Hematopoietic multipotent progenitor cell treated with erythropoietin and hydrocortisone succinate and interleukin-3 and kit ligand, for 15 days (in vitro differentiated cells): ENCODE data around the gene CEP131.
"Not testable (repeated sequence)": the region's sequence is repeated elsewhere in the genome, so short reads cannot be mapped to it uniquely, and the experiment has no call there.

ENCODE experiments used
- DNase-seq: peaks from one replicate; pipeline ENCODE4 v3.0.0-alpha.2; 2015; ENCODE audit warnings: low spot score

Gene CEP131

GRCh38 chr17:81165246-81166032 is 57.3 kb downstream of the CEP131 start, which contains the start of gene PVALEF:
Gene PVALEF, plus strand, starts transcription at chr17:81165507. Its CDS starts 15,720 bp downstream, at chr17:81181227.
- no peak for DNase-seq

GRCh38 chr17:81164371-81165245 is 58.2 kb downstream of the CEP131 start:
- no peak for DNase-seq

- DNase-seq, result no peak
These were observed 58.9 kb downstream of the CEP131 start for GRCh38 chr17:81163703-81164370.

DNA sequence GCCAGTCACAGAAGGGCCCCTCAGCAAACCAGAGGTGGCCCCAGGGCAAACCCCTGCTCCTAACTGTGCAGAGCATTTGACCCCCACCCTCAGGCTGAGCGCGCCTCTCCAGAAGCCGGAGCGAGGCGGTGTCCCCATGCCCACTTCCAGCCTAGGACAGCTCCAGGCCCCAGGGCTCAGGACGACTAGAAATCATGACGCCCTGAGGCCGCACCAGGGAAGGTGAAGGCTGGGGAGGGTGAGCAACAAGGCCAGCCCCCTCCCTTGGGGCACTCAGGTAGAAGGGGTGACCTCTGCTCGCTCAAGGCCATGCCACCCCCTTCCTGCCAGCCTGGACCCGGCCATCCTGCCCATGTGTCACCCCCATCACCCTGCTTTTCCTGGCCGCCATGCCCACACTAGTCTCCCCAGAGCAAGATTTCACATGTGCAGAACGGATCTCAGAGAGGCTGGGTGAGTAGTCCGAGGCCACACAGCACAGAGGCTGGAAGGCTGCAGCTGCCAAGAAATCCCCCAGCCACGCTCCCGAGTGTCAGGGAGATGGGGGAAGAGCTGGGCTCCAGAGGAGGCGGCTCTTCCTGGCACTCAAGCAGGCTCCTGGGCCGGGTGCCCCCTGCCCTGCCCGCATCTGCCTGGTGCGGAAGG is 59.6 kb downstream of the CEP131 start:
- DNase-seq, result no peak

DNA sequence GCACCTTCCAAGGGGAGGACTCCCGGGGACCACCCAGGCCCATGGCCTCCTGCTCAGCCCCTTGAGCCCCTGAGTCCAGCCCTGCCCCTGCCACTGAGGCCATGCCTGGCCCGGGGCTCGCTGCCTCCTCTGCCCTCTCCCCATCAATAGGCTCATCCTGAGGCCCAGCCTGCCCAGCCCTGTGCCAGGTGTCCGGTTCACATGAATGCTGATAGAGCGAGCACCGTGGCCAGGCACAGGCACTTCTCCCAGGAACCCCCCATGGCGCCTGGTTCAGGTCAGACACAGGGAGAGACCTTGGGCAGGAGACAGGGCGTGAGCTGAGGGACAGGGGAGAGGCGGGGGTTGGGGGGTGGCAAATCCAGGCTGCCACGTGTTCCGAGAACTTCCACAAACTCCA is 60.3 kb downstream of the CEP131 start:
- DNase-seq, result no peak

GRCh38 chr17:81161972-81162371 is 60.8 kb downstream of the CEP131 start:
- no peak for DNase-seq

DNA sequence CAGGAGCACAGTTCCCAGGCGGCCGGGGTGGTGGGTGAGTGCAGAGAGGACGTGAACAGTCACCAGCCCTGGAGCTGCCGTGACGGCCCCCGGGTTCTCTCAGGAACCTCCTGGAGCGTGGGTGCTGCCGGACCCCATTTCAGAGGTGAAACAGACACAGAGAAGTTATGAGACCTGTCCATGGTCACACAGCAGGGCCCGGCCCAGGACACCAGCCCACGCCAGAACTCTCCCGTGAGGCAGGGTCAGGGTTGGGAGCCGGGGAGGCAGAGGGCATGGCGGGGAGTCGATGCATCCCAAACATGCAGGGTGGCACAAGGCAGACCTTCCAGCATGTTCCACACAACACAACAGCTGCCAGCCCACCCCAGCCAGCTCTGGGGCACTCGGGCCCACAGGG is 61.2 kb downstream of the CEP131 start:
- DNase-seq, result no peak

DNA sequence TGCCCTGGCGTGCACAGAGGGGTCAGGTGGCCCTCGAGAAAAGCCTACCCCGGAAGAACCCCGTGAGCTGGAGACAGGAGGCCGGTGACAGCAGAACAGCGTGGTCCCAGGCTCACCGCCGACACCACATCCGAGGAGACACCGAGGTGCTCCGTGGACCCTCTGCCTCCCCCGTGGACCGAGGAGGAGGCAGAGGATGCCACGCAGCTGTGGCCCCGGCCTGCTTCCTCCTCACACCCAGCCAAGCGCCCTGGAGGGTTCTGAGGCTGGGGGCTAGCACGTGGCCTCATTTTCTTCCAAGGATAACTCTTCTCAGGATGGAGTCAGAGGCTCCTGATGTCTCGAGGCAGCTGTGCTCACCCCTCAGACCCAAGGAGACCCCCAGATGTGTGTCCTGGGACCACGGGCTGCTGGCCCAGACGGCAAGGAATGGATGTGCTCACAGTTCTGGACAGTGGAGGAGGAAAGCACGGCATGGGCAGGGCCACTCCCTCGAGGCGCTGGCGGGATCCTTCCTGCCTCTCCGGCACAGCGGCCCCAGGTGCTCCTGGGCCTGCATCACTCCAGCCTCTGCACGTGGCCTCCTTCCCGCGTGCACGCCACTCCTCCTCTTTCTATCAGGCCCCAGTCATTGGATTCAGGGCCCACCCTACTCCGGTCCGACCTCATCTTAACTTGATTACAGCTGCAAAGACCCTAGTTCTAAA is 61.9 kb downstream of the CEP131 start:
- DNase-seq, result no peak

DNA sequence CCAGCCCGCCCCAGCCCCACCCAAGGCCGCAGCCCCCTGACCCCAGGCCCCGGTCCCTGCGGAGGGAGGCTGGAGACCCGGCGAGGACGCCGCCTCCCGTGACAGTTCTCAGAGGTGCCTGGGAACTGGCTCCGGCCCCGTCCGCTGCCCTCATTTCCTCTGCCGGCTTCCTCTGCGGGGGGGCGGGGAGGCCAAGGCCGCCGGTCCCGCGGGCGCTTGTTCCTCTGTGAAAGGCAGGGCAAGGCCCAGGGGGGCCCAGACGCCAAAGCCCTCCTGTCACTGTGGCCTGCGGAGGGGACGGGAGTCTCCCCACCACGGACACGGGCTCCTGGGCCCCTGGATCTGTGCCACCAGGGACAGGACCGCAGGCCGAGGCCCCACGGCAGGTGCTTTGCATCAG is 62.5 kb downstream of the CEP131 start:
- no peak for DNase-seq

GRCh38 chr17:81159611-81160265 is 63.0 kb downstream of the CEP131 start:
- DNase-seq, result no peak

GRCh38 chr17:81158688-81159590 is 63.8 kb downstream of the CEP131 start:
- DNase-seq, result no peak

- DNase-seq, result no peak
These were observed 64.7 kb downstream of the CEP131 start for GRCh38 chr17:81157848-81158687.

GRCh38 chr17:81156866-81157805 is 65.6 kb downstream of the CEP131 start:
- no peak for DNase-seq

DNA sequence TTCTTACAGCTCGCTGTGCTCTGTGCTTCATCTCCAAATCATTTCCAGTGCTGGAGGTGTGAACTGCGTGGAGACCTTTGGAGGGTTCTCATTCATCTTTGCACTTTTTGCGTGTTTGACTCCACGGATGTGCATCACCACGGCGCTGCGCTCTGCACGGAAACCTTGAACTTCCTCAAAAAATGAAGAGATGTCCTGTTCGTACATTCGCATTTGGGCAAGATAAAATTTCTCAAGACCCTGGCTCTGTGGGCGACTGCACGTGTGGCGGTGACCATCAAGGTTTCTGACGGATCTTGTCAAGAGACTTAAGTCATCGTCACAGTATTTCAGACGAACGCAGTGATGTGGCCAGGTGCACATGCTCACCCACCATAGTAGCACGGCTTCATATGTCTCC is 67.8 kb downstream of the CEP131 start:
- no peak for DNase-seq

GRCh38 chr17:81154016-81154415 is 68.7 kb downstream of the CEP131 start:
- DNase-seq, result not testable (repeated sequence)

DNA sequence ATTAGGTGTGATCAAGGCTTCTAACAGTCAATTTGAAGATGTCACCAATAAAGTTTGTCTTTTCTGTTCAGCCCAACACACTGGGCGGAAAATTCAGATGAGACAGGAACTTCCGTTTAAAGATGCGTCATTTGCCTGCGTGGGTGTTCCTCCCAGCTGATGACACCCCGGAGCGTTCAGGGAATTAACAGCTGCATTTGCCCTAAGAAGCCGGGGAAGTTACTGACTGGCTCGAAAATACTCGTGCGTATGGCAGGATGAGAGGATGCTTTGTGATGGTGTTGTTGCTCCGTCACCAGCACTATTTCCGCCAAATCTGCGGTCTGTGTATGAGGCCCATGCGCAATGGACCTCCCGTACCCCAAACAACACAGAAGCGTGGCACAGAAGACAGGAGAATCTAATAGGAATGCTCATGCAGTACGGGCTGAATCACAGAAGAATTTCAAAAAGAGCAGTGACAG is 69.4 kb downstream of the CEP131 start:
- no peak for DNase-seq

GRCh38 chr17:81152288-81152828 is 70.4 kb downstream of the CEP131 start:
- DNase-seq, result no peak
